Activated CD8-positive, alpha-beta memory T cell treated with anti-CD3 and anti-CD28 coated beads, Interleukin-2, amount 50 U/mL, for 4 hours (primary cell): ENCODE results near the gene ZNF883.
"Not testable (repeated sequence)": the region's sequence is repeated elsewhere in the genome, so short reads cannot be mapped to it uniquely, and the experiment has no call there.

Source experiments
- DNase-seq: peaks from one replicate; pipeline ENCODE4 v3.0.0-alpha.2; 2020

ZNF883 gene

GRCh38 chr9:113011911-113012381 is at the start of gene ZNF883:
Gene ZNF883, minus strand, starts transcription at chr9:113012192.
- peak; percentile 15 for DNase-seq

GRCh38 chr9:113061072-113061850 is 49.3 kb upstream of the ZNF883 start:
- peak; percentile 22 for DNase-seq

DNA sequence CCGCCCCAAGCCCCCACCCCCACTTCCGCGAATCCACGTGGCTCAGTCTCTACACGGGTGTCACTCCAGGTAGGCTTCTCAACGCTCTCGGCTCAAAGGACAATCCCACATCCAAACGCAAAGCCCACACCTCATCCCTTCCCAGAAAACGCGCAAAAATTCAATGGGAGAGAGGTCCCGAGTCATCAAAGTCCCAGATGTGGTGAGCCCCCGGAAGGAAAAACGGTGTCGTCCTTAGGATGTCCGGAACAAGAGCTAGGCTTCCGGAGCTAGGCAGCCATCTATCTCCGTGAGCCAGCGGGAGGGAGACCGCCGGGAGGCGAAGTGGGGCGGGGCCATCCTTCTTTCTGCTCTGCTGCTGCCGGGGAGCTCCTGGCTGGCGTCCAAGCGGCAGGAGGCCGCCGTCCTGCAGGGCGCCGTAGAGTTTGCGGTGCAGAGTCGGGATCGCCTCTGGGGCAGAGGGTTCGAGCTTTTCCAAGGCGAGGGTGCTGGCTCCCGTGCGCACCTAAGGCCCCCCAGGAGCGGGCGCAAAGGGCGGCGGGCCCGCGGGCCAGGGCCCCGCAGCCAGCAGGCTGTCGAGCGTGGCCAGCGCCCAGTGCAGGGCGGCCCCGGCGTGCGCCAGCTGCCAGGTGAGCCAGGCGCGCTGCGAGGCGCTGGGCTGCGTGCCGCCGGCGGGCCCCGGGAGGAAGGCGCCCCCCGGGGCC is 47.7 kb upstream of the ZNF883 start:
- DNase-seq = not testable (repeated sequence)

DNA sequence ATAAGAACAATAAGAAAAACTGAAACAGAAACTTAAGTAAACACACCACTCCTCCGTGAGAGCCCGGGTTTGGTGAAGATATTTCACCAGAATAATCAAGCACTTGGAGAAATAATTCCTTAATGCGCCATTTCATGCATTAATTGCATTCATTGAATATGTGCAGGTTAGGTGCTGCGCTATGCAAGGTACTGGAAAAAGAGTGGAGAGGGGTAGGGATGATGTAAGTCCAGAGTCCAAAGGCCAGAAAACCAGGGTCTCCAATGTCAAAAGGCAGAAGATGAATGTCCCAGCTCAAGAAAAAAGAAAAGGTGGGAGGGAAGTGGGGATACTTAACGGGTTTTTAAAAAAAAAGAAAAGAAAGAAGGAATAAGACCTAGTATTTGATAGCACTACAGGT is 45.2 kb upstream of the ZNF883 start:
- DNase-seq = no peak

GRCh38 chr9:113056191-113057106 is 44.5 kb upstream of the ZNF883 start, which contains the start of gene ZFP37:
Gene ZFP37, minus strand, starts transcription at chr9:113056724. Its CDS starts 36 bp downstream, at chr9:113056688.
- peak; percentile 70 for DNase-seq

DNA sequence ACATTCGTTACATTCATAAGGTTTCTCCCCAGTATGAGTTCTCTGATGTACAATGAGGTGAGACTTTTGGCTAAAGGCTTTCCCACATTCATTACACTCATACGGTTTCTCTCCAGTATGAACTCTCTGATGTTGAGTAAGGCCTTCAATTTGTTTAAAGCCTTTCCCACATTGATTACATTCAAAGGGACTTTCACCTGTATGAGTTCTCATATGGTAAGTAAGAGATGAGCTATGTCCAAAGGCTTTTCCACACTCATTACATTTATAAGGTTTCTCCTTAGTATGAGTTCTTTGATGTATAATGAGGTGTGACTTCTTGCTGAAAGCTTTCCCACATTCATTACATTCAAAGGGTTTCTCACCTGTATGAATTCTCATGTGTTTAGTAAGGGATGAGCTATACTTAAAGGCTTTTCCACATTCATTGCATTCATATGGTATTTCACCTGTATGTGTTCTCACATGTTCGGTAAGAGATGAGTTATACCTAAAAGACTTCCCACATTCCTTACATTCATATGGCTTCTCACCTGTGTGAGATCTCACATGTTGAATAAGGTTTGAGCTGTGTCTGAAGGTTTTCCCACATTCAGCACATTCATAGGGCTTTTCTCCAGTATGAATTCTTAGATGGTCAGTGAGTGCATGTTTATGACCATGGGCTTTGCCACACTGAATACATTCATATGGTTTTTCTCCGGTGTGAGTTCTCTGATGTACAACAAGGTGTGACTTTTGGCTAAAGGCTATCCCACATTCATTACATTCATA is 31.1 kb upstream of the ZNF883 start:
- no peak for DNase-seq

- no peak for DNase-seq
Measured at GRCh38 chr9:113026200-113026599, 14.2 kb upstream of the ZNF883 start.

GRCh38 chr9:113018247-113018646 is 6.3 kb upstream of the ZNF883 start:
- DNase-seq = no peak

- DNase-seq = no peak
Measured at GRCh38 chr9:113012492-113012891, 500 bp upstream of the ZNF883 start.

DNA sequence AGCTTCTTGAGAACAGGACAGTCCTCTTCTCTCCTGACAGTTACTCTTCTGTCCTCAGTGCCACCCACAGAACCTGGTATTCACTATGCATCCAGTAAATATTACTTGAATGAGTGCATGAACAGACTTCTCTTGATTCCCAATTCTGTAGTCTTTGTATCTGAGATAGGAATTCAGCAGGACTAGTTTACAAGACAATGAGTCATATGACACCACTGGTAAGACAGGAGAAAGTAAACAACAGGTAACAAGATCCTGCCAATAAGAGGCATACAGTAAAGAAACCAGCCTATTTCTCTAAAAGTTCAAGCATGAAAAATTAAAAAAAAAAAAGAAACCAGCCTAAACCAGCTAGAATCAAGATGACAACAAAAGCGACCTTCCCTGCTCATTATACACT is 6.2 kb downstream of the ZNF883 start:
- DNase-seq = no peak

- no peak for DNase-seq
Measured at GRCh38 chr9:112997236-112997941, 14.6 kb downstream of the ZNF883 start.

DNA sequence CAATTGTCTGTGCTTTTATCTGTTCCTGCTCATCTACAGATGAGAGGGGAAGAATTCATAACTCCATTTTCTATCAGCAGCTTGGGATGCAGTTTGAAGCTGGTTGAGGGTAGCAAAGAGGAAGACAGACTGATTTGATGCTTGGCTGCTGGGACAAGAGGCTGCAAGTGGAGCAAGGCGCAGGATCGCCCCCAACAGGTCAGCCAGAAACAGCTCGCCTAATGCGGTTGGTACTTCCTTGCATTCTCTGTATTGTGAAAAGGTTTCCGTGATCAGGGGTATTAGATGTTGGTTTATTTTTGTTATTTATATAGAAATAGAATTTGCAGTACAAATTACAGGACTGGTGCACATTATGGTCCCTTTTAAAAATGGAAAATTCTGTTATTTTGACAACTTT is 40.6 kb downstream of the ZNF883 start:
- DNase-seq = no peak

DNA sequence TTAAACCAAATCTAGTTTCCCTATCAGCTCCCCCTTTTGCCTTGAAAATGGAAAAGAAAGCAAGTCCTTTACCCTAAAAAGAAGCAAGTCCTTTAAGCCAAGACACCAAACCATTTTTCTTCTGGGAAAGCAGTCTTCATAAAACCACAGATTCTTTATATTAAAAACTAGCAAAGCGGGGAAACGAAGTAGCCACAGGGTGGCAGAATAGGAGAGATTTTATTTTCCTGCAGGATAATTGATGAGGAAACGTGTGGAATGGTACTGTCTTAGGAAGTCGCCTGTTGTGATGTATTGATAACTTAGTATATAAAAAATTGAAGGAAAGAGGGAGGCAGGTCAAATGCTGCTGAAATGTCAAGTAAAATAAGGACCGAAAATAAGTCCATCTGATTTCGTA is 41.1 kb downstream of the ZNF883 start:
- no peak for DNase-seq

DNA sequence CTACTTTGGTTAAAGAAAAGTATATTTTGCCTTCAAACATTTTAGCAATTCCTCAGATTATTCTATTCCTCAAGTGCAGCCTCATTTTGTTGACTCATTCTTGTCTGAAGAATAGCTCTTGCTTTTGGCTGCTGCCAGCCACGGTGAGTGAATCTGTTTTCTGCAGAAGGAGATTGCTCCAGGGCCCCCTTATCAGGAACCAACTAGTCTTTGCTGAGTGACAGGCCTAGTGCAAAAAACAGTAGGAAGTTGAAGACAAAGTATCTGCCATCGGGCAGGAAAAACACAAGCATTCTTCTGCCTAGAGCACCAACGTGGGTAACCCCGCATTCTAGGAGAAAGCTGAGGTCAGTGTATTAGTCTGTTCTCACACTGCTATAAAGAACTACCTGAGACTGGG is 42.3 kb downstream of the ZNF883 start:
- no peak for DNase-seq

DNA sequence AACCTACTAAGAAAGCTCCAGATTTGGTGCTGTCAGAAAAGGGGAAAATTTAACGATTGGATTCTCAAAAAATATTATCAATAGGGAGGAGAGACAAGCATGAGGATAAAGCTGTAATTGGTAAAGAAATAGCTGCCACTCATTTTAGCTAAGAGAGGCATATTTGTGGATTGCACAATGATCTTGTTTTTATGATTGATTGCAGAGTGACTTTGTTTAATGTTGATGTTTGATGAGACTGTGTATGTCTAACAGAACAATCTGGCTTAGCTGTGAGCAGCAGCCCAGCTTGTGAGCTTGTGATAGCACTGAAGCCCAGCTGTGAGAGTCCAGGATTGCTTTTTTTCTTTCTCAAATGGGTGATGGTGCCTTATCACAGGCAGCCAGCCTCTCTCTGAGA is 56.4 kb downstream of the ZNF883 start:
- DNase-seq = no peak

DNA sequence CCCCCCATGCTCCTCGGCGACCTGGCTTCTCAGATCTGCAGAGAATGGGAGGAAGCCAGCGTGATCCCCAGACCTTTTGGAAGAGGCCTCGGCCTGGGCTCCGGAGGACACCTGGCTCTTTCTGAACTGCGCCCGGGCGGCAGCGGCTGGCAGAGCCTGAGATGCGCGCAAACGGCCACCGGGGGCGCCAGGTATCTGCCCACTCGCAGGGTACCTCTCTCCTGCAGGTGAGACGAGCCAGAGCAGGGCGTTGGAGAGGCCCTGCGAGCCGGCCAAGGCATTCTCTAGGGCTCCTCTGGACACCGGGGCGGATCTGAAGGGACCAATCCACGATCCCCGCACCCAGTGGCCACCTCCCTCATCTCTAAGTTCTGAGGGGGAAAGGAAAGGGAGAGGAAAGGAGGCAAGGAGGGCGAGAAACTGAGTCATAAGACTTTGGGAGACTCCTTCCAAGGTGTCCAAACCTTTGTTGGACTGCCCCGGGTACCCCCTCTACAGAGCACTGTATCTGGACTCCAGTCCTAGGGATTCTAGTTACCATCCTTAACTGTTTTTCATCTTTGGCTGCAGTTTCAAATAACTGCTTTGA is 66.3 kb downstream of the ZNF883 start:
- DNase-seq = no peak

DNA sequence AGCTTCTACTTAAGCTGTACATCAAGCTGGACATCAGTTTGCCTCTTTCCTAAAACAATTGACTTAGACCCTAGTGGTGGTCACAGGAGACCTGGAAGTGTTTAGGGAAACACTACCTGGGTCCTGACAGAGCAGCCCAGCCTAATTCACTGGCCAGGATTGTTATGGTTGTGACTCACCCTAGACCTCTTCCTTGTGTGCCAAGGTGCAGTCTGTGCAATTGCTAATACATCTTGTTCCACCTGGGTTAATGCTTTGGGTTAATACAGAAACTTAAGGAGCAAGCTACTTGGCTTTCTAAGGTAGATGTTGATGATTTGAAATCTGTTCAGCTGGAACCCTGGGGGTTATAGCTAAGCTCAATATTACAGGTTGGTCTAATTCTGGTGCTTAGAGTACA is 72.6 kb downstream of the ZNF883 start:
- DNase-seq = no peak

- DNase-seq = no peak
Measured at GRCh38 chr9:112933696-112934095, 78.3 kb downstream of the ZNF883 start.

DNA sequence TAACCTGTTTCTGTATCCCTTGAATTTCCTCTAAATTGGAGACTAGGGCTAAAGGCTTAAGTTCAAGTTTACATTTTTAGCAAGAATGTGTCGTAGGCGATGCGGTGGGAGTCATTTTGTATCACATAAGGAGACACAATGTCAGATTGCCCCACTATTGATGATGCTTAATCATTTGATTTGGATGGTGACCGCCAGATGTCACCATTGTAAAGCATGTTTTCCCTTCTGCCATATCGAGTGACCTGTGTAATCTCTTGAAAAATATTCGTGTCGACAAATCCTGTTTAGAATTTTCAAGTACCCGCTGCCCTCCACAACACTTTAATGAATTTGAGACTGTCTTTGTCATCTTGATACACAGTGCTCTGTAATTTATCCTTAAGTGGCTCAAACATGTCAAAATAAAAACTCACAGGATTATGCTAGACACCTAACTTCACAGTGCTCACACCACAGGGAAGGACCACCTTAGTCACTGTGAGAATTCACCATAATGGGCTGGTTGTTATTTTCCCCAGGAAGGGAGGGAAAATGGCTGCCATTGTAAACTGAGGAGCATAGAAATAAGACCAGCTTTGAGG is 86.8 kb downstream of the ZNF883 start:
- no peak for DNase-seq

DNA sequence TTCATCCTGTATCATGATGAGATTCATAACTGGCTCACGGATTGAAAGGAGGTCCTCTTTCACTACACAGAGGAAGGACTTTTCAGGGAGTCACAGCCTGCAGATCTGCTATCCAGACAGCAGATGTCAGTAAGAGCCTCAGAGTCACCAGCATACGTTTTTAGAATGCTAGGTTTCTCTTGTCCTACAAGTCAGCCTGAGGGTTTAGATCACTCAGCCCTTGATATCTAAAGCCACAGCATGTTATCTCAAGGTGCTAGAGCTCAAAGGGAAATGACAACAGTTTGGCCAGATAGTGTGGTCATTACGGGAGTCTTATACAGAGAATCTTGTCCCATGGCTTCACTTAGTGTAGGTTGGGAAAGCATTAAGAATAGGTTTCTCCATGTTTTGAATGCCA is 90.4 kb downstream of the ZNF883 start:
- DNase-seq = no peak

DNA sequence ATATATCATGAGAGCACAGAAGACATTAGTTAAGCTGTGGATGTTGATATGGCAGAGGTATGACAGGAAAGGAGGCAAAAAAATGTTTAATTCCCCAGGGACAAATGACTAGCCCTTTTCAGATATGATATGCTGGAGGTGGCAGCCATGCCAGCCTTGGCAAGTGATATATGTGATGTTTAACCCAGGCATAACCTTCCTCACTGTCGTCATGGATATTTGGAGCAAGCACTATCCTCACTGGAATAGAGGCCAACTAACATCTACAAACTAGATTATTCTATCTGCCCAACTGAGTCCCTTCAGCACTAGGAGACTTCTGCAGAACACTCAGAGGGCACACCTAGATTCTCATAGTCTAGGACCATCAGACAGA is 94.0 kb downstream of the ZNF883 start:
- DNase-seq = no peak
